ENCODE data around the gene OBSCN.

DNA sequence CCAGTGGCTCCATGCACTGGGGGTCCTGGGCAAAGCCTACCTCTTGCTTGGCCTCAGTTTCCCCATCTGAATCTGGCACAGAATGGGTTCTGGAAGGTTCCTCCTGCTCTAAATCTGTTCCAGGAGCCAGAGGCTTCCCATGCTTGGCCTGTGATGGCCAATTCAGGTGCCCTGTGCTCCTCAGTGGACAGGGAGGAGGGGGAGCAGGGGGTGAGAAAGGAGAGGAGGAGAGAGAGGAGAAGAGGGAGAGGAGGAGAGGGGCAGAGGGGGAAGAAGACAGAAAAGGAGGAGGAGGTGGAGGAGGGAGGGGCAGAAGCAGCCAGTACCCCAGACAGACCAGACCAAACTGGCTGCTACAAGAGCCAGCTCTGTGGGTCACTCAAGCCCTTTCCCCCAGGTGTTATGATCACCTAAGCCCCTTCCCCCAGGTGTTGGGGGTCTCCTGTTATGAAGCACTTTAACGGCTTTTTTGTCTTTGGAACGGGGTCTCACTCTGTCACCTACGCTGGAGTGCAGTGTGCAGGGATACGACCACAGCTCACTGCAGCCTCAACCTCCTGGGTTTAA, 155.1 kb downstream of the OBSCN start:
- TF ChIP-seq CTCF (IDR thresholded peaks at IDR 0.05) (no peak), EZH2 (IDR thresholded peaks at IDR 0.05; ENCODE audit: borderline replicate concordance, insufficient read depth, low read depth, low read length, poor library complexity, severe bottlenecking) (no peak)
